Head of caudate nucleus (tissue), 42 donors: ENCODE measurements around the gene PRELID1.
A peak's percentile ranks its signal among the peaks of the same experiment; 100 is the strongest.

ENCODE experiments used
- DNase-seq, 42 donors: peaks; one replicate each; pipeline versions ENCODE4 v3.0.0 to v3.0.0-alpha.2; 2020 to 2021; ENCODE audit warnings: mixed read lengths in 7 of 42
- intact Hi-C: fragments of 100-400 bp; cut with DNase I; formaldehyde crosslinking; loops from one replicate; pipeline ENCODE4 v1.15.0; 2022

PRELID1 gene

GRCh38 chr5:177310757-177311391, 7.3 kb downstream of the PRELID1 start:
- intact Hi-C loops = no loop called here

GRCh38 chr5:177311392-177311722, 7.8 kb downstream of the PRELID1 start:
- intact Hi-C loops = no loop called here
- no peak for DNase-seq

More at GRCh38 chr5:177310757-177311391, 7.3 kb downstream of the PRELID1 start:
- peak in 2 of 42 donors; percentile 13 to 36 for DNase-seq

- intact Hi-C loops = no loop called here
- peak; percentile 89 to 98 (median 96) for DNase-seq
Measured at GRCh38 chr5:177311723-177312648, 8.4 kb downstream of the PRELID1 start, which contains the start of gene MXD3. MXD3 (minus strand) TSS chr5:177311898; CDS start chr5:177311830, 68 bp downstream.

- DNase-seq = peak in 1 of 42 donors; percentile 18
- intact Hi-C loops = no loop called here
Measured at GRCh38 chr5:177312649-177313181, 9.1 kb downstream of the PRELID1 start.

GRCh38 chr5:177313561-177314259, 10.1 kb downstream of the PRELID1 start:
- DNase-seq = no peak
- intact Hi-C loops = no loop called here

- intact Hi-C loops = no loop called here
- DNase-seq = no peak
Measured at GRCh38 chr5:177314376-177315342, 11.1 kb downstream of the PRELID1 start.

- DNase-seq = no peak
- intact Hi-C loops = no loop called here
Measured at GRCh38 chr5:177315411-177315810, 11.8 kb downstream of the PRELID1 start.

GRCh38 chr5:177316005-177316404, 12.4 kb downstream of the PRELID1 start:
- no peak for DNase-seq
- intact Hi-C loops = no loop called here

- DNase-seq = peak; percentile 51 to 92 (median 81)
- intact Hi-C loops = no loop called here
Measured at GRCh38 chr5:177317959-177318377, 14.4 kb downstream of the PRELID1 start.

- no peak for DNase-seq
- intact Hi-C loops = no loop called here
Measured at GRCh38 chr5:177319913-177320588, 16.5 kb downstream of the PRELID1 start.

- intact Hi-C loops = no loop called here
- DNase-seq = peak in 6 of 42 donors; percentile 12 to 41 (median 33)
Measured at GRCh38 chr5:177320879-177321278, 17.3 kb downstream of the PRELID1 start.

GRCh38 chr5:177325868-177326381, 22.3 kb downstream of the PRELID1 start:
- intact Hi-C loops = no loop called here
- no peak for DNase-seq

- no peak for DNase-seq
- intact Hi-C loops = no loop called here
Measured at GRCh38 chr5:177327539-177328522, 24.2 kb downstream of the PRELID1 start.

GRCh38 chr5:177328545-177329231, 25.1 kb downstream of the PRELID1 start:
- DNase-seq = no peak
- intact Hi-C loops = no loop called here

- no peak for DNase-seq
- intact Hi-C loops = no loop called here
Measured at GRCh38 chr5:177329883-177330282, 26.3 kb downstream of the PRELID1 start.
